Progenitor cell of endocrine pancreas (in vitro differentiated cells): Measurements from ENCODE around the gene KYAT1. TPM values are rescaled to one million over a fixed set of nuclear protein-coding genes. Genes with fewer than 3 reads are reported as not detected.
"Not testable (repeated sequence)": the region's sequence is repeated elsewhere in the genome, so short reads cannot be mapped to it uniquely, and the experiment has no call there.

Experiments
- DNase-seq: peaks from one replicate; pipeline ENCODE4 v3.0.0; 2021; ENCODE audit warnings: low spot score; ENCODE audit not compliant: unreplicated experiment
- H3K27ac Mint-ChIP-seq: 2 replicates; pipeline ENCODE4 v1.8.0; 2021; ENCODE audit warnings: mild to moderate bottlenecking, moderate library complexity, mixed read lengths
- H3K27me3 Mint-ChIP-seq: 2 replicates; pipeline ENCODE4 v1.8.0; 2021; ENCODE audit warnings: mixed read lengths
- H3K36me3 Mint-ChIP-seq: 2 replicates; pipeline ENCODE4 v1.8.0; 2022; ENCODE audit warnings: mixed read lengths; ENCODE audit not compliant: insufficient read depth
- H3K4me1 Mint-ChIP-seq: 2 replicates; pipeline ENCODE4 v1.8.0; 2021; ENCODE audit warnings: low read depth, mixed read lengths
- H3K4me3 Mint-ChIP-seq: 2 replicates; pipeline ENCODE4 v1.8.0; 2021; ENCODE audit warnings: low read depth, mild to moderate bottlenecking, moderate library complexity, mixed read lengths
- H3K9me3 Mint-ChIP-seq: 2 replicates; pipeline ENCODE4 v1.8.0; 2021; ENCODE audit warnings: low read depth, mixed read lengths
- CTCF ChIP-seq: fragments of 200-600 bp; sonication (generic); IDR thresholded peaks from one replicate; pipeline ENCODE4 v1.5.0; 2021; ENCODE audit warnings: antibody characterized with exemption, mild to moderate bottlenecking; ENCODE audit not compliant: unreplicated experiment
- total RNA-seq: library from RNA; stranded (reverse); gene quantifications from 2 replicates; pipeline ENCODE4 v1.2.1, GENCODE V29; 2021

Gene KYAT1
- total RNA-seq, 1 donor from 2014 or later = 11.7 TPM

GRCh38 chr9:128805661-128806060 is 76.1 kb downstream of the KYAT1 start:
- Mint-ChIP-seq H3K36me3 (peaks cover 16% of the 10 kb centered on the region), H3K4me3 (no peak overlapping the region), H3K27me3 (no peaks in the 10 kb centered on the region), H3K9me3 (no peaks in the 10 kb centered on the region), H3K4me1 (no peaks in the 10 kb centered on the region), H3K27ac (no peak overlapping the region)
- TF ChIP-seq CTCF = no peak
- no peak for DNase-seq

GRCh38 chr9:128802482-128802881 is 79.3 kb downstream of the KYAT1 start:
- DNase-seq = no peak
- peak overlapping the region; percentile 78 for H3K27ac Mint-ChIP-seq
- peaks cover 20% of the 10 kb centered on the region for H3K36me3 Mint-ChIP-seq
- H3K4me3 Mint-ChIP-seq = no peak overlapping the region
- no peaks in the 10 kb centered on the region for H3K9me3 Mint-ChIP-seq
- no peaks in the 10 kb centered on the region for H3K27me3 Mint-ChIP-seq
- TF ChIP-seq CTCF = no peak
- H3K4me1 Mint-ChIP-seq = no peaks in the 10 kb centered on the region

- peaks cover 17% of the 10 kb centered on the region for H3K36me3 Mint-ChIP-seq
- H3K9me3 Mint-ChIP-seq = no peaks in the 10 kb centered on the region
- H3K27ac Mint-ChIP-seq = no peak overlapping the region
Observed at GRCh38 chr9:128800061-128800460, 81.7 kb downstream of the KYAT1 start.

GRCh38 chr9:128798896-128799295 is 82.9 kb downstream of the KYAT1 start:
- Mint-ChIP-seq H3K36me3 (peaks cover 16% of the 10 kb centered on the region), H3K4me1 (no peaks in the 10 kb centered on the region), H3K9me3 (no peaks in the 10 kb centered on the region), H3K27ac (no peak overlapping the region), H3K27me3 (no peaks in the 10 kb centered on the region), H3K4me3 (no peak overlapping the region)
- no peak for DNase-seq
- TF ChIP-seq CTCF = no peak

More at GRCh38 chr9:128800061-128800460, 81.7 kb downstream of the KYAT1 start:
- H3K4me1 Mint-ChIP-seq = no peaks in the 10 kb centered on the region
- no peak overlapping the region for H3K4me3 Mint-ChIP-seq
- no peaks in the 10 kb centered on the region for H3K27me3 Mint-ChIP-seq
- DNase-seq = no peak
- TF ChIP-seq CTCF = no peak

GRCh38 chr9:128794961-128795360 is 86.8 kb downstream of the KYAT1 start:
- not testable (repeated sequence) for H3K27me3 Mint-ChIP-seq, H3K9me3 Mint-ChIP-seq, H3K4me3 Mint-ChIP-seq, H3K27ac Mint-ChIP-seq, DNase-seq, H3K4me1 Mint-ChIP-seq
- H3K36me3 Mint-ChIP-seq = peaks cover 10% of the 10 kb centered on the region

GRCh38 chr9:128792978-128793686 is 88.6 kb downstream of the KYAT1 start:
- Mint-ChIP-seq H3K4me1 (no peaks in the 10 kb centered on the region), H3K27ac (no peak overlapping the region), H3K27me3 (no peaks in the 10 kb centered on the region), H3K4me3 (no peak overlapping the region), H3K9me3 (no peaks in the 10 kb centered on the region), H3K36me3 (peaks cover 7% of the 10 kb centered on the region)
- TF ChIP-seq CTCF = no peak
- DNase-seq = no peak
